Measurements from ENCODE around the gene PURB. TPM values are rescaled to one million over a fixed set of nuclear protein-coding genes. Genes with fewer than 3 reads are reported as not detected.

The PURB gene
- total and polyA plus RNA-seq, 2 experiments from 2014 or later, result 3.5 to 25.5 TPM

GRCh38 chr7:44853391-44853790, 31.9 kb downstream of the PURB start:
- Histone ChIP-seq H3K27ac (no peak overlapping the region), H3K4me2 (no peak overlapping the region), H3K9me2 (replicated peaks; ENCODE audit: insufficient read depth) (no peaks in the 10 kb centered on the region), H3K27me3 (no peaks in the 10 kb centered on the region), H3K9me3 (ENCODE audit: low read depth) (no peaks in the 10 kb centered on the region), H3K4me3 (no peak overlapping the region), H2AFZ (no peak overlapping the region), H4K20me1 (ENCODE audit: insufficient read depth, poor library complexity, severe bottlenecking) (no peaks in the 10 kb centered on the region), H3K79me2 (no peaks in the 10 kb centered on the region), H3K36me3 (replicated peaks; ENCODE audit: insufficient read depth, low read depth) (no peaks in the 10 kb centered on the region), H3K4me1 (ENCODE audit: insufficient read depth) (peaks cover 4% of the 10 kb centered on the region)
- WGBS (ENCODE audit: low lambda C conversion rate, missing lambda C conversion rate), result 86% methylated on average over 3 of the region's 3 CpGs
- TF ChIP-seq CTCF (IDR thresholded peaks at IDR 0.05; ENCODE audit: poor library complexity), result no peak
- no peak for TF ChIP-seq EZH2phosphoT487 (IDR thresholded peaks at IDR 0.05; ENCODE audit: low read depth, severe bottlenecking, unreplicated experiment)
- no peak for DNase-seq (ENCODE audit: low spot score)

- Histone ChIP-seq H3K27ac (no peak overlapping the region), H3K27me3 (no peaks in the 10 kb centered on the region), H3K4me3 (no peak overlapping the region), H3K79me2 (no peaks in the 10 kb centered on the region), H3K9me3 (ENCODE audit: low read depth) (no peaks in the 10 kb centered on the region), H3K36me3 (replicated peaks; ENCODE audit: insufficient read depth, low read depth) (no peaks in the 10 kb centered on the region), H2AFZ (no peak overlapping the region), H3K4me1 (ENCODE audit: insufficient read depth) (peaks cover 4% of the 10 kb centered on the region), H4K20me1 (ENCODE audit: insufficient read depth, poor library complexity, severe bottlenecking) (no peaks in the 10 kb centered on the region), H3K4me2 (no peak overlapping the region), H3K9me2 (replicated peaks; ENCODE audit: insufficient read depth) (no peaks in the 10 kb centered on the region)
- WGBS (ENCODE audit: low lambda C conversion rate, missing lambda C conversion rate), result 94% methylated on average over 3 of the region's 3 CpGs
- no peak for DNase-seq (ENCODE audit: low spot score)
- TF ChIP-seq EZH2 (IDR thresholded peaks at IDR 0.05; ENCODE audit: borderline replicate concordance) (no peak), CTCF (IDR thresholded peaks at IDR 0.05; ENCODE audit: poor library complexity) (no peak), EZH2phosphoT487 (IDR thresholded peaks at IDR 0.05; ENCODE audit: low read depth, severe bottlenecking, unreplicated experiment) (no peak)
These were observed 32.7 kb downstream of the PURB start for GRCh38 chr7:44852590-44852989.

- Histone ChIP-seq H2AFZ (no peak overlapping the region), H3K4me2 (no peak overlapping the region), H3K36me3 (replicated peaks; ENCODE audit: insufficient read depth, low read depth) (no peaks in the 10 kb centered on the region), H3K27ac (no peak overlapping the region), H3K4me1 (ENCODE audit: insufficient read depth) (peaks cover 4% of the 10 kb centered on the region), H3K27me3 (no peaks in the 10 kb centered on the region), H3K79me2 (peaks cover 21% of the 10 kb centered on the region), H3K9me2 (replicated peaks; ENCODE audit: insufficient read depth) (no peaks in the 10 kb centered on the region), H3K4me3 (no peak overlapping the region), H3K9me3 (ENCODE audit: low read depth) (no peaks in the 10 kb centered on the region), H4K20me1 (ENCODE audit: insufficient read depth, poor library complexity, severe bottlenecking) (peaks cover 18% of the 10 kb centered on the region)
- TF ChIP-seq CTCF (IDR thresholded peaks at IDR 0.05; ENCODE audit: poor library complexity), result no peak
- no peak for TF ChIP-seq EZH2 (IDR thresholded peaks at IDR 0.05; ENCODE audit: borderline replicate concordance)
- no peak for TF ChIP-seq EZH2phosphoT487 (IDR thresholded peaks at IDR 0.05; ENCODE audit: low read depth, severe bottlenecking, unreplicated experiment)
- DNase-seq (ENCODE audit: low spot score), result peak; percentile 18
- WGBS (ENCODE audit: low lambda C conversion rate, missing lambda C conversion rate), result 78% methylated on average over 5 of the region's 5 CpGs
These were observed 35.3 kb downstream of the PURB start for GRCh38 chr7:44849885-44850544.
